HG03095 (cell line): ENCODE measurements around the gene ASAP3.

Experiments
- ATAC-seq: cut with Tn5 transposase; IDR thresholded peaks from one replicate; pipeline ENCODE4 v1.9.1; 2021; ENCODE audit warnings: moderate library complexity; ENCODE audit not compliant: unreplicated experiment

ASAP3 gene

GRCh38 chr1:23478896-23479665 is 4.9 kb downstream of the ASAP3 start:
- ATAC-seq = no peak

GRCh38 chr1:23477359-23478144 is 6.4 kb downstream of the ASAP3 start:
- no peak for ATAC-seq

- no peak for ATAC-seq
Observed at GRCh38 chr1:23475641-23476040, 8.3 kb downstream of the ASAP3 start.

GRCh38 chr1:23475134-23475628 is 8.8 kb downstream of the ASAP3 start:
- no peak for ATAC-seq

- no peak for ATAC-seq
Observed at GRCh38 chr1:23473037-23473800, 10.8 kb downstream of the ASAP3 start.

GRCh38 chr1:23472351-23473036 is 11.5 kb downstream of the ASAP3 start:
- no peak for ATAC-seq

GRCh38 chr1:23471473-23472075 is 12.4 kb downstream of the ASAP3 start:
- ATAC-seq = no peak

GRCh38 chr1:23470282-23471070 is 13.5 kb downstream of the ASAP3 start:
- no peak for ATAC-seq

GRCh38 chr1:23469372-23469982 is 14.5 kb downstream of the ASAP3 start:
- ATAC-seq = no peak

- ATAC-seq = no peak
Observed at GRCh38 chr1:23466423-23466989, 17.5 kb downstream of the ASAP3 start.

- no peak for ATAC-seq
Observed at GRCh38 chr1:23463286-23463685, 20.7 kb downstream of the ASAP3 start.

GRCh38 chr1:23462766-23463165 is 21.2 kb downstream of the ASAP3 start:
- no peak for ATAC-seq

GRCh38 chr1:23461050-23461449 is 22.9 kb downstream of the ASAP3 start:
- ATAC-seq = no peak

- ATAC-seq = no peak
Observed at GRCh38 chr1:23460519-23460918, 23.5 kb downstream of the ASAP3 start.

- ATAC-seq = no peak
Observed at GRCh38 chr1:23459338-23459757, 24.6 kb downstream of the ASAP3 start.

- ATAC-seq = no peak
Observed at GRCh38 chr1:23456226-23456625, 27.8 kb downstream of the ASAP3 start.

GRCh38 chr1:23453455-23454000 is 30.5 kb downstream of the ASAP3 start:
- ATAC-seq = no peak

GRCh38 chr1:23452011-23452411 is 32.0 kb downstream of the ASAP3 start:
- no peak for ATAC-seq
